IMR-90 (cell line): ENCODE data around the gene ITGA5. TPM values are rescaled to one million over a fixed set of nuclear protein-coding genes. Genes with fewer than 3 reads are reported as not detected.

Experiments used
- ATAC-seq: fragments of 200-7000 bp; cut with Tn5 transposase; 2 replicates; pipeline ENCODE4 v1.9.1; 2020; ENCODE audit warnings: low read depth, mild to moderate bottlenecking, moderate library complexity
- BruUV-seq: library from RNA; stranded (reverse); fragments of 400-500 nt; replicated peaks from 2 replicates; lab custom pipeline; 2021; lab: Mats Ljungman, UMichigan
- CTCF ChIA-PET: fragments of 300-600 bp; formaldehyde crosslinking; extraction: SDS; loops from one replicate; lab custom pipeline; 2021; ENCODE audit warnings: antibody characterized with exemption; lab: Yijun Ruan, JAX
- POLR2A ChIA-PET: fragments of 300-600 bp; sonication (Branson Sonifier 250); formaldehyde crosslinking; loops from one replicate; lab custom pipeline; 2022; ENCODE audit warnings: antibody characterized with exemption; ENCODE audit not compliant: unreplicated experiment; lab: Charles Lee
- DNase-seq: peaks from one replicate; pipeline ENCODE4 v3.0.0; 2013
- H2AFZ ChIP-seq: replicated peaks from 2 replicates; pipeline ENCODE3; 2013; ENCODE audit warnings: low read length, mild to moderate bottlenecking; ENCODE audit not compliant: poor library complexity
- H2AK5ac ChIP-seq: 2 replicates; pipeline ENCODE4 v1.6.1; 2013; ENCODE audit warnings: low read depth, low read length, inconsistent platforms
- H2AK9ac ChIP-seq: replicated peaks from 2 replicates; pipeline ENCODE3; 2013; ENCODE audit warnings: mild to moderate bottlenecking, low read depth, low read length, moderate library complexity; ENCODE audit not compliant: poor library complexity
- H2BK120ac ChIP-seq: 2 replicates; pipeline ENCODE4 v1.6.1; 2013; ENCODE audit warnings: low read depth, low read length, inconsistent platforms
- H2BK15ac ChIP-seq: 3 replicates; pipeline ENCODE4 v1.6.1; 2013; ENCODE audit warnings: low read depth, low read length, inconsistent platforms
- H2BK20ac ChIP-seq: 2 replicates; pipeline ENCODE4 v1.6.1; 2013; ENCODE audit warnings: low read depth, mild to moderate bottlenecking, inconsistent platforms, low read length, moderate library complexity
- H2BK5ac ChIP-seq: 2 replicates; pipeline ENCODE4 v1.6.1; 2013; ENCODE audit warnings: mild to moderate bottlenecking, low read depth, low read length, inconsistent platforms; ENCODE audit not compliant: poor library complexity, severe bottlenecking
- H3K14ac ChIP-seq: replicated peaks from 2 replicates; pipeline ENCODE4 v1.6.1; 2013; ENCODE audit warnings: low read depth, low read length, inconsistent platforms
- H3K18ac ChIP-seq: 2 replicates; pipeline ENCODE4 v1.6.1; 2013; ENCODE audit warnings: low read depth, low read length, control low read depth
- H3K23ac ChIP-seq: 2 replicates; pipeline ENCODE4 v1.6.1; 2013; ENCODE audit warnings: low read depth, low read length, inconsistent platforms
- H3K27ac ChIP-seq: 2 replicates; pipeline ENCODE4 v1.5.1; 2013; ENCODE audit warnings: mild to moderate bottlenecking, control low read depth, low read length; ENCODE audit not compliant: insufficient read depth
- H3K27me3 ChIP-seq: 2 replicates; pipeline ENCODE4 v1.6.1; 2013; ENCODE audit warnings: low read length; ENCODE audit not compliant: control insufficient read depth, insufficient read depth
- H3K36me3 ChIP-seq: 2 replicates; pipeline ENCODE4 v1.6.1; 2013; ENCODE audit warnings: low read length, mixed read lengths; ENCODE audit not compliant: control insufficient read depth, insufficient read depth
- H3K4ac ChIP-seq: 2 replicates; pipeline ENCODE4 v1.6.1; 2013; ENCODE audit warnings: low read depth, low read length, inconsistent platforms
- H3K4me1 ChIP-seq: 2 replicates; pipeline ENCODE4 v1.6.1; 2013; ENCODE audit warnings: low read length, mixed read lengths; ENCODE audit not compliant: control insufficient read depth, insufficient read depth
- H3K4me2 ChIP-seq: 2 replicates; pipeline ENCODE4 v1.6.1; 2013; ENCODE audit warnings: low read depth, mild to moderate bottlenecking, control low read depth, low read length, moderate library complexity
- H3K4me3 ChIP-seq: 2 replicates; pipeline ENCODE4 v1.5.1; 2013; ENCODE audit warnings: low read depth, mild to moderate bottlenecking, control low read depth, low read length, moderate library complexity; ENCODE audit not compliant: insufficient read depth
- H3K56ac ChIP-seq: 2 replicates; pipeline ENCODE4 v1.6.1; 2013; ENCODE audit warnings: low read length, inconsistent platforms; ENCODE audit not compliant: insufficient read depth; ENCODE audit errors: extremely low read depth
- H3K79me1 ChIP-seq, 2 experiments: 2 replicates each; pipeline ENCODE4 v1.6.1; 2013; ENCODE audit warnings: low read length in 2 of 2, inconsistent platforms in 1 of 2, low read depth in 1 of 2
- H3K9ac ChIP-seq: 2 replicates; pipeline ENCODE4 v1.6.1; 2013; ENCODE audit warnings: low read depth, low read length, control low read depth
- H3K9me1 ChIP-seq: 2 replicates; pipeline ENCODE4 v1.6.1; 2013; ENCODE audit warnings: low read length, inconsistent platforms; ENCODE audit not compliant: insufficient read depth
- H3K9me3 ChIP-seq: 2 replicates; pipeline ENCODE4 v1.6.1; 2013; ENCODE audit warnings: low read length; ENCODE audit not compliant: control insufficient read depth, insufficient read depth
- H4K20me1 ChIP-seq: 2 replicates; pipeline ENCODE4 v1.6.1; 2013; ENCODE audit warnings: low read length, inconsistent platforms; ENCODE audit not compliant: insufficient read depth
- H4K5ac ChIP-seq: 2 replicates; pipeline ENCODE4 v1.6.1; 2013; ENCODE audit warnings: mild to moderate bottlenecking, low read depth, low read length, control low read depth
- H4K8ac ChIP-seq, 2 experiments: 2 replicates each; pipeline ENCODE4 v1.6.1; 2013; ENCODE audit warnings: low read depth in 2 of 2, low read length in 2 of 2, control low read depth in 1 of 2, inconsistent platforms in 1 of 2
- H4K91ac ChIP-seq: 2 replicates; pipeline ENCODE4 v1.6.1; 2013; ENCODE audit warnings: low read depth, low read length, inconsistent platforms; ENCODE audit not compliant: insufficient read depth
- ELK1 ChIP-seq: fragments of 150-350 bp; IDR thresholded peaks from 2 replicates; pipeline ENCODE4 v1.6.1; 2016; ENCODE audit warnings: low read depth, mild to moderate bottlenecking, low read length, moderate library complexity, borderline replicate concordance
- RAD21 ChIP-seq: IDR thresholded peaks from 2 replicates; pipeline ENCODE4 v1.6.1; 2012; ENCODE audit warnings: low read length, improper control_type of control experiment
- SMC3 ChIP-seq: fragments of 150-350 bp; IDR thresholded peaks from 2 replicates; pipeline ENCODE4 v1.6.1; 2016; ENCODE audit warnings: low read depth, mild to moderate bottlenecking, antibody characterized with exemption, low read length, moderate library complexity
- USF2 ChIP-seq: fragments of 150-350 bp; IDR thresholded peaks from 2 replicates; pipeline ENCODE4 v1.6.1; 2017; ENCODE audit warnings: mild to moderate bottlenecking, antibody characterized with exemption, low read length, low read depth
- WGBS, 2 experiments: methylation state at CpG; one replicate each; pipeline versions ENCODE4 v1.1.5 to v1.1.7; 2013; ENCODE audit warnings: missing lambda C conversion rate in 2 of 2; ENCODE audit not compliant: insufficient read length in 1 of 2; ENCODE audit errors: extremely low coverage in 2 of 2; 5-methylcytosine and 5-hydroxymethylcytosine counted together
- dilution Hi-C: fragments of 300-500 bp; cut with HindIII; formaldehyde crosslinking; loops from one replicate; pipeline ENCODE4 v1.14.3; 2018; ENCODE audit warnings: low sequenced_read_pairs; ENCODE audit not compliant: unreplicated experiment
- in situ Hi-C: fragments of 300-500 bp; cut with MboI; formaldehyde crosslinking; loops from 3 replicates; pipeline ENCODE4 v1.14.3; 2019; ENCODE audit warnings: low sequenced_read_pairs, inconsistent platforms, mixed read lengths
- intact Hi-C: fragments of 100-400 bp; cut with micrococcal nuclease; formaldehyde crosslinking; loops from 2 replicates; pipeline ENCODE4 v1.10.0; 2022
- polyA plus RNA-seq, 3 experiments: library from polyadenylated mRNA; depleted of rRNA; stranded (reverse); fragments of >200 nt; gene quantifications; 2 replicates each; pipeline ENCODE4 v1.2.3, GENCODE V29; 2012; ENCODE audit warnings: low replicate concordance in 1 of 3
- total RNA-seq: library from RNA; depleted of rRNA; stranded (reverse); fragments of >200 nt; gene quantifications from 2 replicates; pipeline ENCODE4 v1.2.3, GENCODE V29; 2012

Gene ITGA5
- total and polyA plus RNA-seq, 2 of the 4 experiments (the other 2 are of a cell fraction) = 159 to 259 TPM

GRCh38 chr12:54465857-54466523, 46.9 kb upstream of the ITGA5 start:
- Histone ChIP-seq H3K79me1 (no peaks in the 10 kb centered on the region), H3K9me1 (no peaks in the 10 kb centered on the region), H2BK120ac (no peak overlapping the region), H3K27me3 (peaks cover 27% of the 10 kb centered on the region), H2AK5ac (no peak overlapping the region), H3K4me1 (no peaks in the 10 kb centered on the region), H3K36me3 (no peaks in the 10 kb centered on the region), H3K23ac (no peak overlapping the region), H2BK5ac (no peak overlapping the region), H3K27ac (no peak overlapping the region), H4K91ac (no peak overlapping the region), H2AK9ac (no peak overlapping the region), H3K9me3 (no peaks in the 10 kb centered on the region), H4K8ac (no peak overlapping the region), H3K9ac (no peak overlapping the region), H3K4me3 (no peak overlapping the region), H2BK15ac (no peak overlapping the region), H3K4ac (no peak overlapping the region), H2AFZ (no peak overlapping the region), H3K18ac (no peak overlapping the region), H3K14ac (no peak overlapping the region), H4K5ac (no peak overlapping the region), H3K4me2 (no peak overlapping the region), H4K20me1 (no peaks in the 10 kb centered on the region), H2BK20ac (no peak overlapping the region), H3K56ac (no peak overlapping the region)
- TF ChIP-seq RAD21 (no peak), SMC3 (no peak), ELK1 (no peak), USF2 (no peak)
- BruUV-seq = no TSS peak
- DNase-seq = no peak
- dilution Hi-C loops (no loop called here), in situ Hi-C loops (no loop called here), intact Hi-C loops (no loop called here)
- CTCF ChIA-PET = interaction anchor here (0.6 kb wide), 1 partner anchor 36 kb away, joined by 4 read pairs; no protein-coding TSS in a partner anchor
- ATAC-seq = no peak
- 14% methylated on average over 1 of the region's 1 CpG; no CpG with 5 or more reads in 1 of the 2 experiments for WGBS, 2 experiments
- POLR2A ChIA-PET = no interaction called here
